ENCODE measurements around the gene FAM222B. TPM values are rescaled to one million over a fixed set of nuclear protein-coding genes. Genes with fewer than 3 reads are reported as not detected.

Gene FAM222B
- total RNA-seq, 2 experiments from 2014 or later: 4.0 to 15.2 TPM

DNA sequence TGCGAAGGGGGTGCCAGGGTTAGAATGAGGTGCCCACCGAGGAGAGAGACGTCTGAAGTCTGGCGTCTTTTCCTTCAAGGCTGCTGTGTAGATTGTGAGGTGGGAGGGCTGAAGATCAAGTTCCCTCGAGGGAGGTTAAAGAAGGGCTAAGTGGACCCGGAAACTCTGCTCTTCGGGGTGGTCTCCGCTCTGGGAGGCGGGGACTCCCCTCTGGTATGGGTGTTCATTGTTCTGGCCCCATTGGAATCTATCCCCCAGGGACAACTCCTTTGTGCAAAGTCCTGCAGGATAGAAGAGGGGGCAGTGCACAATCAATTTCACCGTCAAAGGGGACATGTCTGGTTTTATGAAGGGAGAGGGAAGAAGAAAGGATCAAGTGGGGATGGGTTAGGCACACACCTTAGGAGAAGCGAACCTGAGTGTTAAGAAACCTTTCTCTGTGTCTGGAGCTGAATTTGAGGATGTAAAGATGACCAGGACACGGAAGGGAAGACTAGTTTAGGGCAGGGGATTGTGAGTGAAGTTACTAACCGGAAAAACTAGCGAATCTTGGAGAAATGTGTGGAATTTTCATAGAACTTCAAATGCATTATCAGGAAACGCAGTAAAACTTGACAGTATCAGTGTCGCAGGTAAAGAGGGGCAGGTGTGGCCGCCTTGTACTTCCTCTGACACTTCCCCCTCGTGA lies 124.1 kb downstream of the FAM222B start:
- intact Hi-C loops (cut with micrococcal nuclease; ENCODE audit: unreplicated experiment): no loop called here
- Histone ChIP-seq H3K4me3 (ENCODE audit: low read depth, low read length, poor library complexity, severe bottlenecking) (peak overlapping the region; percentile 88), H3K36me3 (ENCODE audit: insufficient read depth, low read length) (peaks cover 36% of the 10 kb centered on the region), H3K27ac (ENCODE audit: low read depth, low read length, poor library complexity, severe bottlenecking) (no peak overlapping the region), H2AFZ (ENCODE audit: low read length) (no peak overlapping the region), H3K9me3 (ENCODE audit: low read length) (no peaks in the 10 kb centered on the region), H3K4me1 (ENCODE audit: insufficient read depth, low read length, poor library complexity, severe bottlenecking) (peaks cover 30% of the 10 kb centered on the region), H3K9me2 (ENCODE audit: insufficient read depth, low read length) (no peaks in the 10 kb centered on the region), H4K20me1 (ENCODE audit: insufficient read depth, low read length) (peaks cover 9% of the 10 kb centered on the region; the same call in 1 of the 2 replicates), H3K79me2 (ENCODE audit: insufficient read depth, low read depth, low read length) (peaks cover 35% of the 10 kb centered on the region), H3K4me2 (ENCODE audit: low read length) (peak overlapping the region; percentile 92)
- ChIA-PET POLR2A (interaction anchor here (2.5 kb wide), 1 partner anchor 10 kb away, joined by 13 read pairs; the partner anchor contains the start of gene NEK8), CTCF (ENCODE audit: unreplicated experiment) (interaction anchor here (1.1 kb wide), 1 partner anchor 9 kb away, joined by 7 read pairs; no protein-coding TSS in a partner anchor)
- BruUV-seq (replicated peaks): no TSS peak
- TF ChIP-seq EZH2phosphoT487 (IDR thresholded peaks at IDR 0.05; ENCODE audit: borderline replicate concordance, low read depth, low read length): no peak
- no peak for TF ChIP-seq CTCF (conservative IDR thresholded peaks at IDR 0.05; ENCODE audit: low read length)
- no peak for DNase-seq (ENCODE audit: low spot score)

GRCh38 chr17:28717578-28718332 lies 124.8 kb downstream of the FAM222B start, which contains the start of gene RAB34:
Gene RAB34, minus strand, starts transcription at chr17:28717868. Its CDS starts 602 bp downstream, at chr17:28717266.
- no peak within 1 kb of the TSS for H2AFZ ChIP-seq (ENCODE audit: low read length)
- H4K20me1 ChIP-seq (ENCODE audit: insufficient read depth, low read length): peaks cover 9% of the 10 kb centered on the region; the same call in 1 of the 2 replicates
- H3K36me3 ChIP-seq (ENCODE audit: insufficient read depth, low read length): peaks cover 29% of the 10 kb centered on the region
- intact Hi-C loops (cut with micrococcal nuclease; ENCODE audit: unreplicated experiment): no loop called here
- no peak for DNase-seq (ENCODE audit: low spot score)
- peak within 1 kb of the TSS; percentile 92 for H3K4me2 ChIP-seq (ENCODE audit: low read length)
- TF ChIP-seq EZH2phosphoT487 (IDR thresholded peaks at IDR 0.05; ENCODE audit: borderline replicate concordance, low read depth, low read length): no peak
- no peak for TF ChIP-seq CTCF (conservative IDR thresholded peaks at IDR 0.05; ENCODE audit: low read length)
- no peaks in the 10 kb centered on the region for H3K9me2 ChIP-seq (ENCODE audit: insufficient read depth, low read length)
- H3K27ac ChIP-seq (ENCODE audit: low read depth, low read length, poor library complexity, severe bottlenecking): no peak within 1 kb of the TSS
- POLR2A ChIA-PET: no interaction called here
- BruUV-seq (replicated peaks): no TSS peak
- H3K9me3 ChIP-seq (ENCODE audit: low read length): no peaks in the 10 kb centered on the region
- peaks cover 23% of the 10 kb centered on the region for H3K4me1 ChIP-seq (ENCODE audit: insufficient read depth, low read length, poor library complexity, severe bottlenecking)
- CTCF ChIA-PET (ENCODE audit: unreplicated experiment): no interaction called here
- H3K4me3 ChIP-seq (ENCODE audit: low read depth, low read length, poor library complexity, severe bottlenecking): peak within 1 kb of the TSS; percentile 88
- peaks cover 30% of the 10 kb centered on the region for H3K79me2 ChIP-seq (ENCODE audit: insufficient read depth, low read depth, low read length)
